Lower leg skin (tissue), 3 donors: ENCODE measurements around the gene MAPT.

Source experiments
- CTCF ChIP-seq, 3 donors: fragments of 450-650 bp; IDR thresholded peaks; one replicate each; pipeline ENCODE4 v1.5.1; 2016; ENCODE audit warnings: antibody characterized with exemption in 3 of 3, mild to moderate bottlenecking in 3 of 3, moderate library complexity in 2 of 3
- POLR2A ChIP-seq, 2 donors: fragments of 450-650 bp; IDR thresholded peaks; one replicate each; pipeline ENCODE4 v1.6.1; 2016 to 2017; ENCODE audit warnings: antibody characterized with exemption in 2 of 2, mild to moderate bottlenecking in 1 of 2, moderate library complexity in 1 of 2

- no peak for TF ChIP-seq CTCF (IDR thresholded peaks at IDR 0.05)
- no peak for TF ChIP-seq POLR2A (IDR thresholded peaks at IDR 0.05)
Measured at GRCh38 chr17:45919136-45919535, 24.8 kb downstream of the MAPT start.
